HepG2 (cell line): ENCODE results near the gene MRPL2. TPM values are rescaled to one million over a fixed set of nuclear protein-coding genes. Genes with fewer than 3 reads are reported as not detected.
A peak's percentile ranks its signal among the peaks of the same experiment; 100 is the strongest.

Source experiments
- ATAC-seq: fragments of 200-7000 bp; cut with Tn5 transposase; 3 replicates; pipeline ENCODE4 v1.9.1; 2020; ENCODE audit warnings: mild to moderate bottlenecking, moderate library complexity
- BruUV-seq: library from RNA; stranded (reverse); fragments of 400-500 nt; replicated peaks from 2 replicates; lab custom pipeline; 2021; lab: Mats Ljungman, UMichigan
- CTCF ChIA-PET: fragments of 300-600 bp; formaldehyde crosslinking; extraction: SDS; loops from one replicate; lab custom pipeline; 2021; ENCODE audit warnings: low total read pairs, inconsistent platforms, low intra/inter-chr PET ratio; lab: Yijun Ruan, JAX
- POLR2A ChIA-PET: fragments of 350-600 bp; sonication (Branson Sonifier 250); formaldehyde crosslinking; loops from one replicate; lab custom pipeline; 2020; ENCODE audit warnings: antibody characterized with exemption, inconsistent platforms; lab: Yijun Ruan, JAX
- DNase-seq: peaks from one replicate; pipeline ENCODE4 v3.0.0-alpha.2; 2015; ENCODE audit warnings: low spot score
- FAIRE-seq: peaks from 3 replicates; lab custom pipeline; 2011; peaks lifted over from hg19 to GRCh38; lab: Jason Lieb, UNC
- H2AFZ ChIP-seq: one replicate; pipeline ENCODE4 v1.6.1; 2011; ENCODE audit warnings: low read length, inconsistent platforms
- H3K27ac ChIP-seq: fragments of 300-600 bp; 3 replicates; pipeline ENCODE4 v1.8.0; 2011; ENCODE audit warnings: mixed run types, mild to moderate bottlenecking, mixed read lengths, low read length, inconsistent platforms; ENCODE audit not compliant: insufficient read depth; ENCODE audit errors: extremely low read length
- H3K27me3 ChIP-seq, 2 experiments: fragments of 200-600 bp in 1 of 2; 2 replicates in 1 of 2; 3 replicates in 1 of 2; pipeline versions ENCODE4 v1.6.0 to v1.8.0; 2011; ENCODE audit warnings: low read length in 2 of 2, mild to moderate bottlenecking in 2 of 2, moderate library complexity in 2 of 2, inconsistent platforms in 1 of 2; ENCODE audit not compliant: insufficient read depth in 2 of 2, control insufficient read depth in 1 of 2
- H3K36me3 ChIP-seq, 2 experiments: fragments of 200-600 bp in 1 of 2; replicated peaks in 1 of 2; 2 replicates in 1 of 2; 3 replicates in 1 of 2; pipeline versions ENCODE4 v1.5.1 to v1.8.0; 2011; ENCODE audit warnings: low read length in 2 of 2, inconsistent platforms in 1 of 2; ENCODE audit not compliant: insufficient read depth in 2 of 2, control insufficient read depth in 1 of 2
- H3K4me1 ChIP-seq: 2 replicates; pipeline ENCODE4 v1.5.1; 2012; ENCODE audit warnings: low read length, inconsistent platforms; ENCODE audit not compliant: insufficient read depth
- H3K4me2 ChIP-seq: 2 replicates; pipeline ENCODE4 v1.6.0; 2011; ENCODE audit warnings: low read depth, low read length, inconsistent platforms
- H3K4me3 ChIP-seq, 3 experiments: fragments of 200-600 bp in 1 of 3; sonication (generic), shearing (Covaris generic) in 1 of 3; replicated peaks in 1 of 3; 2 replicates each; pipeline ENCODE4 v1.5.1; 2011 to 2016; ENCODE audit warnings: low read length in 3 of 3, inconsistent platforms in 2 of 3, low read depth in 2 of 3, mild to moderate bottlenecking in 2 of 3, control low read depth in 1 of 3, mixed read lengths in 1 of 3; ENCODE audit not compliant: insufficient read depth in 1 of 3
- H3K79me2 ChIP-seq: one replicate; pipeline ENCODE4 v1.6.1; 2011; ENCODE audit warnings: low read length, inconsistent platforms; ENCODE audit not compliant: insufficient read depth
- H3K9ac ChIP-seq: 2 replicates; pipeline ENCODE4 v1.6.0; 2011; ENCODE audit warnings: mild to moderate bottlenecking, low read depth, low read length, inconsistent platforms; ENCODE audit not compliant: insufficient read depth
- H3K9me3 ChIP-seq: 2 replicates; pipeline ENCODE4 v1.5.1; 2012; ENCODE audit warnings: mild to moderate bottlenecking, low read length
- H4K20me1 ChIP-seq: 2 replicates; pipeline ENCODE4 v1.6.0; 2011; ENCODE audit warnings: inconsistent platforms, mild to moderate bottlenecking, low read length, moderate library complexity; ENCODE audit not compliant: insufficient read depth
- ATF1 ChIP-seq: IDR thresholded peaks from 2 replicates; pipeline ENCODE4 v1.6.1; 2016; ENCODE audit warnings: mild to moderate bottlenecking, control low read depth
- FOSL2 ChIP-seq: sonication (generic); formaldehyde crosslinking; IDR thresholded peaks from 2 replicates; pipeline ENCODE4 v1.4.0; 2020; ENCODE audit warnings: missing genetic modification reagents
- HNF1A ChIP-seq, 2 experiments: sonication (generic) in 1 of 2; formaldehyde crosslinking in 1 of 2; IDR thresholded peaks; 2 replicates each; pipeline versions ENCODE4 v1.4.0 to v1.6.1; 2016 to 2020; ENCODE audit warnings: borderline replicate concordance in 1 of 2, low read depth in 1 of 2, mild to moderate bottlenecking in 1 of 2, missing genetic modification reagents in 1 of 2
- IKZF4 ChIP-seq: sonication (generic); formaldehyde crosslinking; IDR thresholded peaks from 2 replicates; pipeline ENCODE4 v1.5.1; 2020; ENCODE audit warnings: borderline replicate concordance, mild to moderate bottlenecking, low read depth, missing genetic modification reagents; ENCODE audit errors: not compliant biosample characterization
- JUN ChIP-seq: sonication (generic); formaldehyde crosslinking; IDR thresholded peaks from 2 replicates; pipeline ENCODE4 v1.4.0; 2020; ENCODE audit warnings: mild to moderate bottlenecking, missing genetic modification reagents
- PATZ1 ChIP-seq: sonication (generic); formaldehyde crosslinking; IDR thresholded peaks from 2 replicates; pipeline ENCODE4 v1.4.0; 2020; ENCODE audit warnings: missing genetic modification reagents
- SAP130 ChIP-seq: IDR thresholded peaks from 2 replicates; pipeline ENCODE4 v1.6.1; 2016; ENCODE audit warnings: low read depth
- ZKSCAN1 ChIP-seq: fragments of 150-350 bp; IDR thresholded peaks from 2 replicates; pipeline ENCODE4 v1.6.1; 2014; ENCODE audit warnings: low read length
- ZNF431 ChIP-seq: sonication (generic); formaldehyde crosslinking; IDR thresholded peaks from 2 replicates; pipeline ENCODE4 v1.9.0; 2022; ENCODE audit warnings: missing genetic modification reagents, low read depth, mild to moderate bottlenecking, borderline replicate concordance
- ZNF674 ChIP-seq: sonication (generic); formaldehyde crosslinking; IDR thresholded peaks from 2 replicates; pipeline ENCODE4 v1.5.0; 2020; ENCODE audit warnings: low read depth, mild to moderate bottlenecking, missing genetic modification reagents
- ZNF761 ChIP-seq: sonication (generic); formaldehyde crosslinking; conservative IDR thresholded peaks from 2 replicates; pipeline ENCODE4 v1.4.0; 2020; ENCODE audit warnings: mild to moderate bottlenecking, missing genetic modification reagents
- WGBS: methylation state at CpG from one replicate; pipeline ENCODE4 v1.1.6; 2017; ENCODE audit warnings: low lambda C conversion rate; 5-methylcytosine and 5-hydroxymethylcytosine counted together
- in situ Hi-C: cut with HindIII; loops from 2 replicates; pipeline ENCODE4 v1.10.0; 2017; ENCODE audit warnings: low pct_unique_long_range_greater_than_20kb; ENCODE audit not compliant: extremely low pct_ligation_motif_present
- intact Hi-C: fragments of 100-400 bp; cut with micrococcal nuclease; formaldehyde crosslinking; loops from one replicate; pipeline ENCODE4 v1.10.0; 2022; ENCODE audit not compliant: unreplicated experiment
- polyA plus RNA-seq, 8 experiments: library from polyadenylated mRNA; depleted of rRNA in 3 of 8; stranded (reverse) in 7 of 8; unstranded in 1 of 8; fragments of >200 nt; fragmentation: Illumina TruSeq in 4 of 8; extraction: Trizol in 4 of 8; gene quantifications; 2 replicates each; pipeline versions ENCODE4 v1.2.1 to v1.2.3, GENCODE V29; 2011 to 2016; ENCODE audit warnings: low read depth in 4 of 8, missing spikeins in 1 of 8, mixed read lengths in 1 of 8; ENCODE audit not compliant: insufficient read depth in 1 of 8
- total RNA-seq, 5 experiments: library from RNA; depleted of rRNA; stranded (reverse); fragments of >200 nt; fragmentation: Illumina TruSeq; extraction: Trizol; gene quantifications; 2 replicates each; pipeline ENCODE4 v1.2.3, GENCODE V29; 2016; ENCODE audit warnings: low read depth in 1 of 5

Gene MRPL2
- total and polyA plus RNA-seq, 2 of the 13 experiments (the other 11 are each of a cell fraction or from before 2014, with no cell fraction given), result 56.8 to 65.6 TPM

GRCh38 chr6:43058531-43058930, 703 bp downstream of the MRPL2 start:
- H3K36me3 ChIP-seq, result peaks cover 2 to 29% of the 10 kb centered on the region in 2 experiments; a peak in 4 of 5 replicates
- peaks cover 35% of the 10 kb centered on the region for H3K79me2 ChIP-seq
- peak overlapping the region; percentile 74 to 99 (median 93) for H3K4me3 ChIP-seq
- no peak for ATAC-seq
- ChIA-PET POLR2A (interaction anchor here (1.0 to 3.3 kb wide), 8 partner anchors 18 to 168 kb away, joined by 3 to 103 read pairs (median 36); partner anchors contain the start of genes KLHDC3, MEA1, PEX6 and PPP2R5D), CTCF (no interaction called here)
- no peak for DNase-seq
- peak overlapping the region; percentile 74 for H3K27ac ChIP-seq
- no peaks in the 10 kb centered on the region for H3K9me3 ChIP-seq
- H2AFZ ChIP-seq, result no peak overlapping the region
- WGBS, result 61% methylated on average over 1 of the region's 1 CpG
- peak overlapping the region; percentile 91 for H3K4me2 ChIP-seq
- BruUV-seq, result no TSS peak
- peak overlapping the region; percentile 88 for H3K9ac ChIP-seq
- FAIRE-seq, result no peak
- H3K4me1 ChIP-seq, result peaks cover 42% of the 10 kb centered on the region
- no peaks in the 10 kb centered on the region; a peak in 1 of 5 replicates for H3K27me3 ChIP-seq
- in situ Hi-C loops (no loop called here), intact Hi-C loops (loop anchor here (2.0 kb wide), 1 partner anchor 18 kb away; the partner anchor contains the start of gene PTK7)
- no peaks in the 10 kb centered on the region for H4K20me1 ChIP-seq
- TF ChIP-seq PATZ1 (CRISPR knock-in tag) (0 out of 2 replicates have a peak, but pooled peaks have one; percentile 3), ZKSCAN1 (no peak)

- Histone ChIP-seq H3K9me3 (no peaks in the 10 kb centered on the region), H3K4me3 (no peak overlapping the region), H3K36me3 (peaks cover 2 to 26% of the 10 kb centered on the region in 2 experiments; a peak in 4 of 5 replicates), H2AFZ (no peak overlapping the region), H3K27ac (no peak overlapping the region), H3K27me3 (no peaks in the 10 kb centered on the region; a peak in 1 of 5 replicates), H3K4me2 (no peak overlapping the region), H3K9ac (no peak overlapping the region), H4K20me1 (no peaks in the 10 kb centered on the region), H3K79me2 (peaks cover 48% of the 10 kb centered on the region), H3K4me1 (peaks cover 48% of the 10 kb centered on the region)
- DNase-seq (no peak), ATAC-seq (no peak), FAIRE-seq (no peak)
- WGBS, result 97% methylated on average over 8 of the region's 8 CpGs
- in situ Hi-C loops (no loop called here), intact Hi-C loops (no loop called here)
- POLR2A ChIA-PET, result interaction anchor here (0.9 to 1.9 kb wide), 4 partner anchors 8 to 127 kb away, joined by 3 to 7 read pairs (median 3); partner anchors contain the start of genes CNPY3, PEX6 and PPP2R5D
- CTCF ChIA-PET, result no interaction called here
- BruUV-seq, result no TSS peak
- TF ChIP-seq JUN (CRISPR knock-in tag) (no peak), IKZF4 (CRISPR knock-in tag) (no peak), ATF1 (CRISPR knock-in tag) (no peak), FOSL2 (CRISPR knock-in tag) (no peak), ZNF431 (CRISPR knock-in tag) (no peak), HNF1A (IDR thresholded peaks at IDR 0.05; ENCODE audit: low read depth) (no peak), HNF1A (CRISPR knock-in tag; IDR thresholded peaks at IDR 0.05; ENCODE audit: borderline replicate concordance) (no peak), ZNF674 (no peak), ZNF761 (no peak), SAP130 (CRISPR knock-in tag) (no peak)
These were observed 3.3 kb downstream of the MRPL2 start for GRCh38 chr6:43055966-43056365.
